Keratinocyte (primary cell): ENCODE measurements around the gene TMCC2. TPM values are rescaled to one million over a fixed set of nuclear protein-coding genes. Genes with fewer than 3 reads are reported as not detected.
A peak's percentile ranks its signal among the peaks of the same experiment; 100 is the strongest.

Source experiments
- DNase-seq: peaks from one replicate; pipeline ENCODE4 v3.0.0-alpha.2; 2011; ENCODE audit warnings: low read depth, missing footprints, low spot score
- FAIRE-seq: peaks from 2 replicates; lab custom pipeline; 2011; peaks lifted over from hg19 to GRCh38; lab: Jason Lieb, UNC
- H2AFZ ChIP-seq: 2 replicates; pipeline ENCODE4 v1.6.0; 2012; ENCODE audit warnings: low read length, control low read depth, inconsistent platforms; ENCODE audit not compliant: control insufficient read depth
- H3K27ac ChIP-seq: 2 replicates; pipeline ENCODE4 v1.5.1; 2011; ENCODE audit warnings: low read length; ENCODE audit not compliant: control insufficient read depth, insufficient read depth
- H3K27me3 ChIP-seq: 3 replicates; pipeline ENCODE4 v1.6.0; 2011; ENCODE audit warnings: low read length; ENCODE audit not compliant: control insufficient read depth, insufficient read depth; ENCODE audit errors: extremely low read depth
- H3K36me3 ChIP-seq, 2 experiments: 2 replicates in 1 of 2; 3 replicates in 1 of 2; pipeline ENCODE4 v1.5.1; 2011; ENCODE audit warnings: low read length in 2 of 2, mild to moderate bottlenecking in 1 of 2; ENCODE audit not compliant: control insufficient read depth in 2 of 2, insufficient read depth in 2 of 2; ENCODE audit errors: extremely low read depth in 1 of 2
- H3K4me1 ChIP-seq: 3 replicates; pipeline ENCODE4 v1.5.1; 2011; ENCODE audit warnings: low read length; ENCODE audit not compliant: control insufficient read depth, insufficient read depth; ENCODE audit errors: extremely low read depth
- H3K4me2 ChIP-seq: 3 replicates; pipeline ENCODE4 v1.6.0; 2011; ENCODE audit warnings: low read depth, low read length; ENCODE audit not compliant: control insufficient read depth, insufficient read depth; ENCODE audit errors: extremely low read depth
- H3K4me3 ChIP-seq, 3 experiments: fragments of 200-600 bp in 1 of 3; sonication (generic) in 1 of 3; 2 replicates in 2 of 3; 3 replicates in 1 of 3; pipeline ENCODE4 v1.5.1; 2011 to 2016; ENCODE audit warnings: low read length in 3 of 3, mild to moderate bottlenecking in 3 of 3, control low read depth in 2 of 3, inconsistent platforms in 1 of 3, low read depth in 1 of 3, mixed read lengths in 1 of 3, mixed run types in 1 of 3, moderate library complexity in 1 of 3; ENCODE audit not compliant: control insufficient read depth in 2 of 3, insufficient read depth in 2 of 3; ENCODE audit errors: extremely low read depth in 1 of 3
- H3K79me2 ChIP-seq: 2 replicates; pipeline ENCODE4 v1.6.0; 2012; ENCODE audit warnings: low read length; ENCODE audit not compliant: control insufficient read depth, insufficient read depth
- H3K9ac ChIP-seq: 3 replicates; pipeline ENCODE4 v1.6.0; 2011; ENCODE audit warnings: low read length; ENCODE audit not compliant: control insufficient read depth, insufficient read depth; ENCODE audit errors: extremely low read depth
- H3K9me1 ChIP-seq: 3 replicates; pipeline ENCODE4 v1.6.0; 2011; ENCODE audit warnings: low read length; ENCODE audit not compliant: control insufficient read depth, insufficient read depth; ENCODE audit errors: extremely low read depth
- H3K9me3 ChIP-seq: 2 replicates; pipeline ENCODE4 v1.5.1; 2012; ENCODE audit warnings: low read depth, low read length; ENCODE audit not compliant: control insufficient read depth
- H4K20me1 ChIP-seq: 3 replicates; pipeline ENCODE4 v1.6.0; 2011; ENCODE audit warnings: low read length; ENCODE audit not compliant: control insufficient read depth, insufficient read depth; ENCODE audit errors: extremely low read depth
- CTCF ChIP-seq, 3 experiments: IDR thresholded peaks in 1 of 3; conservative IDR thresholded peaks in 1 of 3; optimal IDR thresholded peaks in 1 of 3; 2 replicates in 2 of 3; 3 replicates in 1 of 3; pipeline versions ENCODE3 to v1.5.1; 2011; ENCODE audit warnings: low read length in 3 of 3, mild to moderate bottlenecking in 3 of 3, moderate library complexity in 2 of 3, control low read depth in 1 of 3, inconsistent platforms in 1 of 3; ENCODE audit not compliant: insufficient read depth in 2 of 3; ENCODE audit errors: extremely low read depth in 1 of 3
- EZH2 ChIP-seq: IDR thresholded peaks from one replicate; pipeline ENCODE4 v1.6.1; 2012; ENCODE audit warnings: inconsistent platforms, mild to moderate bottlenecking, low read length, moderate library complexity
- dilution Hi-C: fragments of 300-500 bp; cut with MboI; formaldehyde crosslinking; loops from one replicate; pipeline ENCODE4 v1.7.0; 2020; ENCODE audit warnings: low sequenced_read_pairs; ENCODE audit not compliant: extremely low pct_ligation_motif_present
- polyA plus RNA-seq, 5 experiments: library from polyadenylated mRNA; depleted of rRNA in 3 of 5; stranded (reverse) in 3 of 5; stranded (forward) in 1 of 5; unstranded in 1 of 5; fragments of >200 nt; gene quantifications; 1 replicate in 1 of 5; 2 replicates in 3 of 5; 3 replicates in 1 of 5; pipeline versions ENCODE4 v1.2.1 to v1.2.3, GENCODE V29; 2011 to 2012; ENCODE audit warnings: missing spikeins in 2 of 5, low read depth in 1 of 5, low replicate concordance in 1 of 5

Gene TMCC2
- polyA plus RNA-seq, 1 donor (not counting 4 experiments of a cell fraction or from before 2014, with no cell fraction given), result 0.60 TPM

- Histone ChIP-seq H3K36me3 (no peaks in the 10 kb centered on the region), H3K79me2 (no peaks in the 10 kb centered on the region), H3K27me3 (peaks cover 4% of the 10 kb centered on the region), H4K20me1 (no peaks in the 10 kb centered on the region), H3K9ac (no peak overlapping the region), H3K27ac (no peak overlapping the region), H3K9me1 (no peaks in the 10 kb centered on the region), H3K4me2 (no peak overlapping the region), H3K9me3 (no peaks in the 10 kb centered on the region), H3K4me3 (no peak overlapping the region), H3K4me1 (peaks cover 15% of the 10 kb centered on the region), H2AFZ (no peak overlapping the region)
- DNase-seq (no peak), FAIRE-seq (no peak)
- dilution Hi-C loops, result no loop called here
- TF ChIP-seq CTCF (optimal IDR thresholded peaks at IDR 0.05 in 1 of 3, IDR thresholded peaks at IDR 0.05 in 1 of 3, conservative IDR thresholded peaks at IDR 0.05 in 1 of 3; ENCODE audit: extremely low read depth in 1 of 3, insufficient read depth in 2 of 3, low read length in 3 of 3) (no peak), EZH2 (no peak)
These were observed 43.0 kb downstream of the TMCC2 start for GRCh38 chr1:205270764-205271163.

- H3K4me2 ChIP-seq, result no peak overlapping the region
- no peaks in the 10 kb centered on the region for H3K9me1 ChIP-seq
- H3K79me2 ChIP-seq, result no peaks in the 10 kb centered on the region
- no peak overlapping the region for H3K9ac ChIP-seq
- H3K9me3 ChIP-seq, result no peaks in the 10 kb centered on the region
- no peak for FAIRE-seq
- H3K4me3 ChIP-seq, result no peak overlapping the region
- peaks cover 4% of the 10 kb centered on the region for H3K27me3 ChIP-seq
- no peak overlapping the region for H3K27ac ChIP-seq
- H4K20me1 ChIP-seq, result no peaks in the 10 kb centered on the region
- peaks cover 20% of the 10 kb centered on the region for H3K4me1 ChIP-seq
- TF ChIP-seq EZH2 (no peak), CTCF (optimal IDR thresholded peaks at IDR 0.05 in 1 of 3, IDR thresholded peaks at IDR 0.05 in 1 of 3, conservative IDR thresholded peaks at IDR 0.05 in 1 of 3; ENCODE audit: extremely low read depth in 1 of 3, insufficient read depth in 2 of 3, low read length in 3 of 3) (peak; percentile 8 to 18 (median 12))
- dilution Hi-C loops, result no loop called here
- no peak for DNase-seq
- H3K36me3 ChIP-seq, result no peaks in the 10 kb centered on the region
- H2AFZ ChIP-seq, result no peak overlapping the region
These were observed 43.5 kb downstream of the TMCC2 start for GRCh38 chr1:205271277-205271676.
